K562 (cell line): ENCODE measurements around the gene METTL24. TPM values are rescaled to one million over a fixed set of nuclear protein-coding genes. Genes with fewer than 3 reads are reported as not detected.
A peak's percentile ranks its signal among the peaks of the same experiment; 100 is the strongest.

Experiments
- ATAC-seq: fragments of 200-7000 bp; cut with Tn5 transposase; 3 replicates; pipeline ENCODE4 v1.9.1; 2020; ENCODE audit warnings: moderate library complexity
- BruUV-seq: library from RNA; stranded (reverse); fragments of 400-500 nt; replicated peaks from 2 replicates; lab custom pipeline; 2021; lab: Mats Ljungman, UMichigan
- CTCF ChIA-PET: fragments of 300-600 bp; formaldehyde crosslinking; extraction: SDS; loops from one replicate; lab custom pipeline; 2021; ENCODE audit warnings: low intra/inter-chr PET ratio; lab: Yijun Ruan, JAX
- POLR2A ChIA-PET: fragments of 300-600, 350-650 bp; sonication (Branson Sonifier 250); formaldehyde crosslinking; extraction: SDS; loops from one replicate; lab custom pipeline; 2021; ENCODE audit warnings: antibody characterized with exemption, inconsistent platforms; lab: Yijun Ruan, JAX
- DNase-seq, 4 experiments: peaks; one replicate each; pipeline versions ENCODE4 v3.0.0 to v3.0.0-alpha.2; 2011 to 2018; ENCODE audit warnings: low spot score in 3 of 4, mixed read lengths in 3 of 4; ENCODE audit errors: extremely low read depth in 1 of 4
- FAIRE-seq: peaks from 2 replicates; lab custom pipeline; 2011; peaks lifted over from hg19 to GRCh38; lab: Jason Lieb, UNC
- H2AFZ ChIP-seq: 2 replicates; pipeline ENCODE4 v1.6.0; 2011; ENCODE audit warnings: low read depth, low read length, control low read depth, inconsistent platforms
- H3K27ac ChIP-seq: fragments of 200-600 bp; 3 replicates; pipeline ENCODE4 v1.8.0; 2011; ENCODE audit warnings: low read depth, mild to moderate bottlenecking, control low read depth, inconsistent platforms, low read length, moderate library complexity, mixed read lengths; ENCODE audit errors: extremely low read depth
- H3K27me3 ChIP-seq, 2 experiments: fragments of 300-600 bp in 1 of 2; 2 replicates in 1 of 2; 3 replicates in 1 of 2; pipeline versions ENCODE4 v1.6.0 to v1.8.0; 2011; ENCODE audit warnings: inconsistent platforms in 2 of 2, low read length in 2 of 2, mild to moderate bottlenecking in 1 of 2, mixed read lengths in 1 of 2, moderate library complexity in 1 of 2; ENCODE audit not compliant: control insufficient read depth in 2 of 2, insufficient read depth in 2 of 2
- H3K36me3 ChIP-seq: fragments of 300-600 bp; 3 replicates; pipeline ENCODE4 v1.8.0; 2011; ENCODE audit warnings: mild to moderate bottlenecking, low read length, inconsistent platforms; ENCODE audit not compliant: control insufficient read depth, insufficient read depth
- H3K4me1 ChIP-seq, 2 experiments: fragments of 200-600 bp in 1 of 2; replicated peaks in 1 of 2; 2 replicates in 1 of 2; 3 replicates in 1 of 2; pipeline versions ENCODE4 v1.5.1 to v1.8.0; 2011; ENCODE audit warnings: inconsistent platforms in 2 of 2, low read length in 2 of 2, mild to moderate bottlenecking in 1 of 2, mixed read lengths in 1 of 2, moderate library complexity in 1 of 2; ENCODE audit not compliant: control insufficient read depth in 2 of 2, insufficient read depth in 2 of 2
- H3K4me2 ChIP-seq: 2 replicates; pipeline ENCODE4 v1.6.1; 2011; ENCODE audit warnings: low read length, control low read depth, inconsistent platforms, mixed read lengths; ENCODE audit not compliant: insufficient read depth
- H3K4me3 ChIP-seq: fragments of 200-600 bp; sonication (generic), shearing (Covaris generic); 2 replicates; pipeline ENCODE4 v1.5.1; 2016; ENCODE audit warnings: control low read depth, inconsistent platforms
- H3K79me2 ChIP-seq: fragments of 200-600 bp; 3 replicates; pipeline ENCODE4 v1.8.0; 2011; ENCODE audit warnings: low read length, inconsistent platforms; ENCODE audit not compliant: control insufficient read depth, insufficient read depth
- H3K9ac ChIP-seq, 2 experiments: 2 replicates each; pipeline versions ENCODE4 v1.6.0 to v1.6.1; 2011; ENCODE audit warnings: low read depth in 2 of 2, low read length in 2 of 2, control low read depth in 1 of 2, inconsistent platforms in 1 of 2, mild to moderate bottlenecking in 1 of 2, mixed read lengths in 1 of 2; ENCODE audit not compliant: insufficient read depth in 1 of 2
- H3K9me1 ChIP-seq: one replicate; pipeline ENCODE4 v1.6.0; 2011; ENCODE audit warnings: inconsistent platforms, mild to moderate bottlenecking, low read length, moderate library complexity; ENCODE audit not compliant: control insufficient read depth, insufficient read depth
- H3K9me3 ChIP-seq: replicated peaks from 2 replicates; pipeline ENCODE4 v1.5.1; 2011; ENCODE audit warnings: low read depth, low read length, inconsistent platforms; ENCODE audit not compliant: control insufficient read depth, insufficient read depth
- H4K20me1 ChIP-seq: replicated peaks from 2 replicates; pipeline ENCODE4 v1.6.1; 2011; ENCODE audit warnings: low read length, inconsistent platforms, mixed read lengths; ENCODE audit not compliant: control insufficient read depth, insufficient read depth
- ARNT ChIP-seq, 2 experiments: fragments of 450-650 bp; IDR thresholded peaks; 2 replicates each; pipeline ENCODE4 v1.6.1; 2016; ENCODE audit warnings: mild to moderate bottlenecking in 1 of 2
- CBX1 ChIP-seq: sonication (generic); IDR thresholded peaks from 2 replicates; pipeline ENCODE4 v1.6.1; 2016; ENCODE audit warnings: antibody characterized with exemption, low read depth, mild to moderate bottlenecking
- HNRNPK ChIP-seq: fragments of 200-400 bp; formaldehyde crosslinking; IDR thresholded peaks from one replicate; pipeline ENCODE4 v1.6.1; 2018; ENCODE audit warnings: mild to moderate bottlenecking, low read depth, low read length; ENCODE audit not compliant: poor library complexity, severe bottlenecking
- NFIC ChIP-seq: fragments of 450-650 bp; IDR thresholded peaks from 2 replicates; pipeline ENCODE4 v1.6.1; 2017; ENCODE audit warnings: mild to moderate bottlenecking, inconsistent platforms
- NFIX ChIP-seq: fragments of 250-450 bp; sonication (Bioruptor Pico); IDR thresholded peaks from 2 replicates; pipeline ENCODE4 v1.4.0; 2020; ENCODE audit warnings: low read depth, mild to moderate bottlenecking, moderate library complexity
- NRF1 ChIP-seq, 2 experiments: fragments of 450-650 bp; IDR thresholded peaks in 1 of 2; conservative IDR thresholded peaks in 1 of 2; 2 replicates each; pipeline ENCODE4 v1.6.1; 2014; ENCODE audit warnings: mild to moderate bottlenecking in 2 of 2
- RBM22 ChIP-seq: fragments of 200-400 bp; formaldehyde crosslinking; IDR thresholded peaks from 2 replicates; pipeline ENCODE4 v1.6.1; 2018; ENCODE audit warnings: low read length, low read depth; ENCODE audit not compliant: poor library complexity, severe bottlenecking
- SIN3A ChIP-seq, 2 experiments: fragments of 150-350 bp in 1 of 2; IDR thresholded peaks; 2 replicates each; pipeline ENCODE4 v1.6.1; 2011 to 2016; ENCODE audit warnings: borderline replicate concordance in 2 of 2, low read depth in 2 of 2, low read length in 2 of 2, mild to moderate bottlenecking in 2 of 2, moderate library complexity in 2 of 2; ENCODE audit not compliant: control insufficient read depth in 1 of 2
- SMAD1 ChIP-seq: fragments of 150-350 bp; IDR thresholded peaks from 2 replicates; pipeline ENCODE4 v1.6.1; 2014; ENCODE audit warnings: low read length, low read depth; ENCODE audit not compliant: partially characterized antibody
- USF2 ChIP-seq: sonication (generic); formaldehyde crosslinking; IDR thresholded peaks from 2 replicates; pipeline ENCODE4 v1.5.0; 2020; ENCODE audit warnings: missing genetic modification reagents
- ZSCAN32 ChIP-seq: fragments of 450-650 bp; formaldehyde crosslinking; IDR thresholded peaks from 2 replicates; pipeline ENCODE4 v1.4.0; 2020; ENCODE audit warnings: mild to moderate bottlenecking, moderate library complexity
- WGBS: fragments of 100-300 bp; shearing (Covaris generic); methylation state at CpG from one replicate; pipeline ENCODE4 v1.1.6; 2016; ENCODE audit warnings: low coverage, mixed read lengths; ENCODE audit not compliant: insufficient coverage; ENCODE audit errors: missing lambda C conversion rate; 5-methylcytosine and 5-hydroxymethylcytosine counted together
- in situ Hi-C: fragments of 300-500 bp; cut with MboI; formaldehyde crosslinking; loops from 4 replicates; pipeline ENCODE4 v1.15.0; 2018; ENCODE audit warnings: inconsistent platforms, mixed read lengths
- intact Hi-C: fragments of 100-400 bp; cut with micrococcal nuclease; formaldehyde crosslinking; loops from 2 replicates; pipeline ENCODE4 v1.14.2; 2022
- polyA plus RNA-seq, 8 experiments: library from polyadenylated mRNA; depleted of rRNA in 4 of 8; stranded (reverse) in 5 of 8; unstranded in 3 of 8; fragments of >200 nt; fragmentation: Nextera tagmentation in 2 of 8; fragmentation: Illumina TruSeq in 1 of 8; extraction: Ambion mirVana in 2 of 8; extraction: Trizol in 1 of 8; gene quantifications; 2 replicates each; pipeline versions ENCODE4 v1.2.1 to v1.2.3, GENCODE V29; 2011 to 2014; ENCODE audit warnings: inconsistent platforms in 1 of 8, missing spikeins in 1 of 8
- total RNA-seq, 7 experiments: library from RNA; depleted of rRNA in 6 of 7; stranded (reverse); fragments of >200 nt in 6 of 7; fragmentation: Illumina TruSeq in 2 of 7; extraction: Trizol in 2 of 7; gene quantifications; 2 replicates each; pipeline versions ENCODE4 v1.2.1 to v1.2.3, GENCODE V29; 2011 to 2021; ENCODE audit warnings: low replicate concordance in 1 of 7

Gene METTL24
- total and polyA plus RNA-seq, 9 of the 15 experiments (the other 6 are each of a cell fraction or from before 2014, with no cell fraction given), result not detected

DNA sequence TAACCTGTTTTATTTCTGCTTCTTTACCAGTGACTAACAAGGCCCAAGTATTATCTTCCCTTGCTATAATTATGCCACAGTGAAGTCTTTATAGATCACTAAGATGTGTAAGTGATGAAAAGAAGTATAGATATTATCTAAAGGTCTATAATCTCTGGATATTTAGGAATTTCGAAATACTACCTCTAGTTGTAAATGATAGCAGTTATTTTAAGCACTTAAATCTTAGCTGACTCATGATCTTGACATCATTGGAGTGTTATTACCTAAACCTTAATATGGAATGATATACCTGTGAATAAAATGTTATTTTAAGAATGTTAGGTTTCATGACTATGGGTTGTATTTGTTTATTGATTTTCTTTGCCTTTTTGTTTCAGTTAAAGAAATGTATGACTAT is 146.4 kb downstream of the METTL24 start:
- no peak overlapping the region for H3K4me2 ChIP-seq

DNA sequence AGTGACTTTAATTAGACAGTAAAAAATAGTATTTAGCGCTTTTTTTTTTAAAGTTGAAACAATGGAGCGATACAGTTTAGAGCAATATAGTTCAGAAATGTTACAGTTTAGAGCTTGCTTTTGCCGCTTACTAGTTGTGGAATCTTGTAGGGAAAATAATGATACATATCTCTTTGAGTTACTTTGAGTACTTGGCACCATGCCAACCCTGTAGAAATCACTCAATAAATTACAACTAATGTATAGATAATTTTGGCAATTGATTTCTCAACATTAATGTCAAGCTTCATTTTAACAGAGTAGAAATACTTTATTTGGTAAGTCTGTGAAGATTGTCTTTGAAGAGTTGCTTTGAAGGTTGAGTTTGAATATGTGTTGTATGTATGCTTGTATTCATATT is 150.5 kb downstream of the METTL24 start:
- DNase-seq (no peak), FAIRE-seq (no peak), ATAC-seq (no peak)
- ChIA-PET POLR2A (interaction anchor here (1.1 kb wide), 1 partner anchor 10 kb away, joined by 3 read pairs; no protein-coding TSS in a partner anchor), CTCF (no interaction called here)
- H3K4me1 ChIP-seq, result no peaks in the 10 kb centered on the region
- H3K27me3 ChIP-seq, result no peaks in the 10 kb centered on the region
- H3K79me2 ChIP-seq, result no peaks in the 10 kb centered on the region
- WGBS, result 96% methylated on average over 3 of the region's 3 CpGs
- intact Hi-C loops (no loop called here), in situ Hi-C loops (no loop called here)
- no peaks in the 10 kb centered on the region for H4K20me1 ChIP-seq
- no peaks in the 10 kb centered on the region for H3K9me1 ChIP-seq
- no peak overlapping the region for H3K4me2 ChIP-seq
- no peak overlapping the region for H3K9ac ChIP-seq
- peaks cover 38% of the 10 kb centered on the region for H3K36me3 ChIP-seq
- BruUV-seq, result no TSS peak
- no peaks in the 10 kb centered on the region for H3K9me3 ChIP-seq
- peak; percentile 99 for TF ChIP-seq NFIX (CRISPR knock-in tag)
- peak; percentile 99 for TF ChIP-seq NFIC
- TF ChIP-seq SMAD1, result peak; percentile 55
- no peak for TF ChIP-seq ZSCAN32
- no peak for TF ChIP-seq HNRNPK
- TF ChIP-seq ARNT (IDR thresholded peaks at IDR 0.05), result no peak
- no peak overlapping the region for H2AFZ ChIP-seq
- H3K27ac ChIP-seq, result no peak overlapping the region
- no peak overlapping the region for H3K4me3 ChIP-seq

More for the DNA sequence above, 146.4 kb downstream of the METTL24 start:
- H2AFZ ChIP-seq, result no peak overlapping the region
- BruUV-seq, result no TSS peak
- H3K27me3 ChIP-seq, result no peaks in the 10 kb centered on the region
- H3K9me3 ChIP-seq, result no peaks in the 10 kb centered on the region
- no peaks in the 10 kb centered on the region for H3K79me2 ChIP-seq
- H3K9ac ChIP-seq, result no peak overlapping the region
- ChIA-PET POLR2A (no interaction called here), CTCF (no interaction called here)
- peaks cover 63% of the 10 kb centered on the region for H3K36me3 ChIP-seq
- intact Hi-C loops, result no loop called here
- FAIRE-seq (no peak), ATAC-seq (no peak), DNase-seq (no peak)
- no peaks in the 10 kb centered on the region for H3K4me1 ChIP-seq
- in situ Hi-C loops, result no loop called here
- no peak overlapping the region for H3K4me3 ChIP-seq
- WGBS, result 95% methylated on average over 1 of the region's 1 CpG
- no peak overlapping the region for H3K27ac ChIP-seq
- H4K20me1 ChIP-seq, result no peaks in the 10 kb centered on the region
- H3K9me1 ChIP-seq, result no peaks in the 10 kb centered on the region
- no peak for TF ChIP-seq NRF1 (conservative IDR thresholded peaks at IDR 0.05 in 1 of 2, IDR thresholded peaks at IDR 0.05 in 1 of 2)
- TF ChIP-seq CBX1, result no peak
- TF ChIP-seq RBM22, result no peak
- TF ChIP-seq SIN3A (IDR thresholded peaks at IDR 0.05; ENCODE audit: borderline replicate concordance in 2 of 2, control insufficient read depth in 1 of 2, low read depth in 2 of 2, low read length in 2 of 2), result no peak
- TF ChIP-seq USF2 (CRISPR knock-in tag), result no peak
- TF ChIP-seq, all 486 proteins: peak for 0
